Activated CD4-positive, alpha-beta T cell treated with anti-CD3 and anti-CD28 coated beads for 48 hours (primary cell): ENCODE data around the gene PIEZO1.
A peak's percentile ranks its signal among the peaks of the same experiment; 100 is the strongest.

ENCODE experiments used
- DNase-seq: peaks from one replicate; pipeline ENCODE4 v3.0.0-alpha.2; 2020

The PIEZO1 gene

DNA sequence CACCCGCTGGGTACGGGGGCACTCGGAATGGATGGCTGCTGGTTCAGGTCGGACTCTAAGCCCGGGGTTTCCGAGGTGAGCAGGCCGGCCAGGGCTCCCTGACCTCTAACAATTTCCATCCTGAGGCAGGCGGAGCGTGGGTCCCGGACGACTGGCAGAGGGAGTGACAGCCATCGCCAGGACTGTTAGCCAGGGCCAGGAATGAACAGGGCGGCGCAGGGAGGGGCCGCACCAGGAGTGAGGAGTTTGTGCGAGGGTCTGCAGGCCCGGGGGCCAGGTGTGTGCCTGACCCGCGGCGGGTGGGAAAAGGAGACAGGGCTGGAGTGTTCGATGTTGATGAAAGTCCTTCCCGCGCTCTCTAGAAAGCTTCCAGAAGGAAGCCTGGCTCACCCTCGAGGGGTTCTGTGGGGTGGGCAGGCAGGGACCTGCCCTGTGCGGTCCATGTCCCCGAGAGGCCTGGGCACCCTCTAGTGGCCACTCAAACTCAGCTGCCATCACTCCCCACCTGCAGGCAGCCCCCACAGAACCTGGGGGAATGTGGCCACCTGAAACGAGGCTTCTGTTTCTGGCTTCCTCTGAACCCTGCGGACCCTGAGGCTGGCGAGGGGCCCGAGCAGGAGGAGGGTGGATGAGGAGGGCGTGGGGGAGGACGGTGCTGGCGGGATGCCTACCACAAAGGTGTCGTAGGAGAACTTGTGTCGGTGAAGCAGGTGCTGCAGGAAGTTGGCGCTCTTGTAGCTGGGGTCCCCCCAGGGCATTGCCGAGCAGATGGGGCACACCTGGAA lies 87.0 kb downstream of the PIEZO1 start:
- DNase-seq: no peak

DNA sequence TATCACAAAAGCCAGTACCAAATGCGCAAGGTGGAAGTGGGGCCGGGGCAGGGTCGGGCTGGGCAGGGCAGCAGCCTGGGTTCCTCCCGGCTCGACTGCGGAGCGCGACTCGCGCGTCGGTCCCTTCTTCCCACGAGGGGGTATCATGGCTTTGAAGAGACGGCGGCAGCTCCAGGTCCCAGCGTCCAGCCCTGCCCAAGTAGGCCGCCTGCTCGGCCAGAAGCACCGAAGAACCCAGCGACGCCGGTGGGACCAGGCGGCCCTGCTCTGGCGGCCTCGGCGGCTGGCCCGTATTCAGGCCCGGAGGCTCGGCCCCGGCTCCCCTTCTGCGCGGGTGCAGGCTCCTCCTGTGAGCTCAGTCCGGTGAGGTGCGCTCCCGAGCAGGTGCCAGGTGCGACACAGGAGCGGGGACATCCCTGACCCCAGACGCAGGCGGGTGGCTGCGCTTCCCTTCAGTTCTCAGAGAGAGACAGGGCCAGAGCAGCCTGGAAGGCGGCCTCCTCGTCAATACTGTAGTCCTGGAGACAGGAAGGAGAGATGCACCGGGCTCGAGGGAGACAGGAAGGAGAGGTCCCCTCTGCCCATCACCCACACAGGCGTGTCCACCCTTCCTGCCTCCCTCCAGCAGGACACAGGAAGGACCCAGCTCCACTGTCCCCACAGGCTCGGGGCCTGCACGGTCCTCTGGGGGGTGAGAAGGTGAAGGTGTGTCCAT lies 87.7 kb downstream of the PIEZO1 start:
- no peak for DNase-seq

DNA sequence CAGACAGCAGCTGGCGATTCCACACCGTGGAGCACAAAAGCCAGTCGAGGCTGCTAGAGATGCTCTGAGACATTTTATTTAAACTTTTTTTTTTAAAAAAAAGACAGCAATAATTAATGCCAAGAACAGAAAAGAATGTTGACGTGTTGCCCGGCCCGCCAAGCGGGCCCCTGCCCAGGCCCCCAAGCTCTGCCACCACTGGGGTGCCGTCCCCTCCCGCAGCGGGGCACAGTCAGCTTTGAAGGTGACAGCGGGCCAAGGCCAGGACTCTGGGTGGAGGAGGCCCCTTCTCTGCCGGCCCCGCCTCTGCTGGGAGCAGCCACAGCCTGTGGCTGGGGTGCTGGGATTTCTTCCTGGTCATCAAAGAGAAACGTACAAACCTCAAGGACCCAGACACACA lies 88.6 kb downstream of the PIEZO1 start:
- no peak for DNase-seq

DNA sequence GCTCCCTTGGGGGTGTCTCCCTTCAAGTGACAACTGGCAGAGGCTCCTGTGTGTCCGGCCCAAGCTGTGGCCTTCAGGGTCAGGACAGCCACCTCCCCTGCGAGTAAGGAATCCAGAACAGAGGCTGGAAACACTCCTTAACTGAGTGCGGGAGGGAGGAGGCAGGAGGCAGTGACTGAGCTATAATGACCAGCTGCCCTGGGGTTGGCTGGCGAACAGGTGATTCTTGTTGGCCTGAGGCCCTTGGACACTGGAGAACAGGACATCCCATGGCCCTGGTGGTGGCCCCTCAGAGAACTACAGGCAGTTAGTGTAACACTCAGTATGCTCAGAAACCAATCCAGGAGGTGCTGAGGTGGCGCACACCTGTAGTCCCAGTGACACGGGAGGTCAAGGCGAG lies 89.3 kb downstream of the PIEZO1 start:
- DNase-seq: no peak

DNA sequence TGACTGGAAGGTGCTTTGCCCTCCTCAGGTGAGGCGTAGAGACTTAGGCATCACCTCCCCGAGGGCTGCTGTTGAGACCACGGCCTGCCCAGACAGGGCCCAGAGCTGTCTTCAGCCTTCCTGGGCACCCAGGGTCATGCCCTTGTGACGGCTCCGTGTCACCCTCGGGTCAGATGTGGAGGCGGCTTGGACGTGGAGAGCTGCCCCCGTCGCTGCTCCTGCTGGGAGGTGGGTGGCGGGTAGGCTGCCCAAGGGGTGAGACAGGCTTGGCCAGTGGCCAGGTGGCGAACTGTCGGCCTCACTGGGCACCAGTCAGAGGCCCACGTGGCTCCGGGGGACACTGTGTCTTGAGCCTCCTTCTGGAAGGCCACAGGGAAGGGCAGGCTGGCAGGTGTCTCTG lies 89.8 kb downstream of the PIEZO1 start:
- DNase-seq: no peak

DNA sequence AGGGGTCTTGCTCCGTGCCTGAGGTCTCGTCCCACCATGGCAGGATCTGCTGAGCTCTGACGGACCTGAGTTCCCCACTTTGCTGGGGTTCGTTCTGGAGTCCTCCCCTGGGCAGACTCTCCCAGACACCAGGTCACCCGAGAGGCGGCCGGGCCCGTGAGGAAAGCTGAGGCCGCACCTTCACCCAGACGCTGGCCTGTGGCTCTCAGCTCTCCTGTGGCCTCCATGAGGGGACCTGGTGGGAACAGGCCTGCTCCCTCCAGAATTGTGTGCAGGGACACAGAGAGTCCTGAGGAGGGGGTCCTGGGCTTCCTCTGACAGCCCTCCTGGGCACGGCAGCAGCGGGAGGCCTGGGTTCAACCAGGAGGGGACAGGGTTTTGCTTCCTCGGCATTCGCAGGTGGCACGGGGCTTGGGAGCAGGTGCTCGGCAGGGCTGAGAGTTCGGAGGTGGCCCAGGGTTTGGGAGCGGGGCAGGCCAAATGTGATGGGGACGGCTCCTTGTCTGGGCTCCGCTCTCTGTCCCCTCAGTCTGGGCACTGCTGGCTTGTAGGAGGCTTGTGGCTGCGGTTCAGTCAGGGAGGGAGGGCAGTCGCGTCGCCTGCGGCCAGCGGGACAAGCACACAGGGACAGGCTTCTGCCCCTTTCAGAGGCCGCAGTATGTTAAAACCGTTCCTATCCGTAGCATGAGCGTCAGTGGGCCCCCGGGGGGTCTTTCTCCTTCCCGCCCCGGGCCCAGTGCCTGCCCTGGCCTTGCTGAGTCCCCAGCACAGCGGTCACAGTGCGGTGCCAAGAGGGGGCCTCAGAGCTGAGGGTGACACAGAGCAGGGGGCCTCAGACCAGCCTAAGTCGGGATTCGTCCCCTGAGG lies 90.6 kb downstream of the PIEZO1 start:
- no peak for DNase-seq

DNA sequence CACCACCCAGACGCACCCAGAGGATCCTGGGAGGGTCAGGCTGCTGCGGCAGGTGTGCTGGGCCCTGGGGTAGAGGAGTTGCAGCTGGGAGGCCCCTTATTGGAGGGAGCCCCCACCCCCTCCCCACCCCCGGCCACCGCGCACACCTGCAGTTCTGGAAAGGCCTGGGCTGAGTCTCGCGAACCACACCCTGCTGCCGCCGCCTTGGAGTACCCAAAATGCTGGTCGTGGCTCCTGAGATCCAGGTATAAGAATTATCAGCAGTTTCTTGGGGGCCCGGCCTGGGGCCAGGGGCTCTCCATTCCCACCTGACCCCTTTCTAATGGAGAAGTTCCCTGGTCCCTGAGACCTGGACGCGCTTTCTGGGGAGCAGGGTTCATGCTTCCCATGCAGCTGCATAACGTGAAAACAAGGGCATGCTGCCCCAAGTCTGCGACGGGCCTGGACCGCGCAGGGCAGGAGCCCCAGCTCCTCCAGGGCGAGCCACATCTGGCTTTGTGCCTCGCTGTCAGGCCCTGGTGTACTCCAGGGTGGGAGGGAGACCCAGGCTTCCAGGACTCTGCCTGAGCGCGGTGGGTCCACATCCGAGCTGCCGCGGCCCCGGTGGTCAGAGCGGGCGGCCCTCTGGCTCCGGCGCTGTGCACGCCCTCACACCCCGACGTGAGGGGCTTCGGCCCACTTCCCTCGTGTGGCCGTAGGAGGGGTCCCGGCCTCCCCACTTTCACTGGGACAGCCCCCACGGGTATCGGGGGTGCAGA lies 91.4 kb downstream of the PIEZO1 start:
- DNase-seq: no peak

DNA sequence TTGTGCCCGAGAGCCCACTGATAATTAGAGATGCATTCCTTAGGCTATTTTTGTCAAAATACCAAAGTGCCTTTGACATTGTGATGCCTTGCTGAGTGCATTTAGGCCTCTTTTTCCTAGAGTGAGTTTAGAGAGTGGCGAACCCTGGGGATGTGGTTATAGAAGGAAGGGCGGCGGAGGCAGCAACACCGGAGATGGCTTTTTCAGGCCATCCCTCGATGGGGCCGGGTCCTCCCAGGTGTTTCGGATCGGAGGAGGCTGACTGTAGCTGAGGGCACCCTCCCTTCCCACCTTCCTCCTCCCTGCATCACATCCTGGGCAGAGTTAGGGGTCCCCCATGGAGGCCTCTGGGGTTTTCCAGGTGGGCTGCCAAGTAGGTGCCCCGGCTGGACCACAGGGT lies 92.2 kb downstream of the PIEZO1 start:
- DNase-seq: no peak

DNA sequence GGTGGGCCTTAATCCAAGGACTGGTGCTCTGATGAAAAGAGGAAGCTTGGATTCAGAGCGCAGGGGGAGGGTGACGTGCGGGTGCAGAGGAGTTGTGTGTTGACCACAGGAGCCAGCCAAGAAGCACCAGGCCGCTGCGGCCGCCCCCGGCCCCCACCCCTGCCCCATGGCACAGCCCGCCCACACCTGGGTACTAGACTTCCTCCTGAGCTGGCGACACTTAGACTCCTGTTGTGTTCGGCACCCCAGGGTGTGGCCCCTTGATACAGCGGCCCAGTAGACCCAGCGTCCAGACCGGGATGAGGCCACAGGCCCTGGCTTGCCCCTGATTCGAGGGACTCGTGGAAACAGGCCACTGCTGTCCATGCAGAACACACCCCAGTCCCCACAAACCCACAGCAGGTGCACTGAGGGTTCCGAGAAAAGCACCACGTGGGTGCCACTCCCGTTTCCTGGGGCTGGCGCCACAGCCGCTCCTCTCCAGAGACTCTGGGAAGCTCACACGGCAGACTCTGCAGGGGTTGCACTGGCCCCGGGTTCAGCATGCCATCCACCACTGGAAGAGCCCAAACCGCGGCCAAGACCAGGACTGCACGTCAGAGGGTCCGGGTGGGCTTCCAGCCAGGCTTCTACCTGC lies 93.0 kb downstream of the PIEZO1 start:
- DNase-seq: no peak

DNA sequence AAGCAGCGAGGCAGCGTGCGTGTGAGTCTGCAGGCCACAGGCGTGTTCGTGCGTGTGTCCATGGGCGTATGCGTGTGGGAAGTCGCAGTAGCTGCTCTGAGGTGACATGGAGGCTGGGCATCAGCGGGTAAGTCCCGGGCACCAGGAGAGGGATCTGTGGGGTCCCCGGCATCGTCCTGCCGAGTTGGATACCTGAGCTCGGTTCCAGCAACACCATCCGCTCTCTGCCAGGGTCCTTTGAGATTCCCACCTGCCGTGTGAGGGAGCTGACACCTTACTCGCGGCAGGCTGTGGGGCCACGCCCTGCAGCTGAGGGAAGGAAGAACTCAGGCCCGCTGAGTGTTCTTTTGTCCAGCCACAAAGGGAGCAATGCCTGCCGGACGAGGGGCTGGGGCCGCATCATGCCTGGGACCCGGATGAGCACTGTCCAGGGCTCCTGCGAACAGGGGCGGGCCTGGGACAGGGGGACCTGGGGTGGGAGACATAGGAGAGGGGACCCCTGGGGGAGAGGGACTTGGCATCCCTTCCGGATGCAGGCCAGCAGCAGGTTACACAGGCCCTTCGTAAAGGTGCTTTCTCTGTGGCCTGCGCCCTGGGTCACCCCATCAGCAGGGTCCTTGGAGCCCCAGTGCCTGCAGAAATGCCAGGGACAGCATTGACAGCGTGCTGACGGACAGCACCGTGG lies 93.7 kb downstream of the PIEZO1 start:
- DNase-seq: no peak

DNA sequence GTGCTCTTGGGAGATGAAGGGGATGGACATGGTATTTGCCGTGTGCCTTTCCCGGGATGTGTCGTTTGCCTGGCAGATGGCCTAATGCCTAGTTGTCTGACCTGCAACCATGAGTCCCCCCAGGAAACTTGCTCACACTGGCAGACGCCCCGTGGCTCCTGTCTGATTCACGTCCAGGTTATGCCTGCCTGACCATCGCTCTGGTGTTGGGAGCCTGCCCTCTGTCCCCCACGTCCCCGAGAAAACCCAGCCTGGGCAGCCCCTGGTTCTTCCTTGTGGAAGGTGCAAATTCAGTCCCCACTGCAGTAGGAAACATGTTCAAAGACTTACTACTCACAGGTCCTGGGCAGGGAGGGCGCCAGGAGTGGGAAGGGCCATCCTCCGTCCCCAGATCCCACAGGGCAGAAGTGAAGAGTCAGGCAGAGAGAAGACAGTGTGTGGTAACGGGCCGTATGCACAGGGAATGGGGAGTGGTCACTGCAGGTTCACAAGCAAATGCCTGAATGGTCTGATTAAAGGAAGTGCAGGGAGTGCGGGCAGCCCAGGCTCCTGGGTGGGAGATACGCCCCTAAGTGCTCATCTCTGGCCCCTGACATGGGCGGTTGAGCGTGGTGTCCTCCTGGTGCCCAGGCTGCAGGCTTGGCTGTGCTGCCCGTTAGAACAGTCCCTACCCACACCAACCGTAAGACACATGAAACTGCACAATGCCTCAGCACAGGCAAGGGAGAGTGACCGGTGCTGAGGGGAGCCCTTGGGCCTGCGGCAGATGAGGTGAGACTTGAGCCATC lies 94.5 kb downstream of the PIEZO1 start:
- DNase-seq: no peak

DNA sequence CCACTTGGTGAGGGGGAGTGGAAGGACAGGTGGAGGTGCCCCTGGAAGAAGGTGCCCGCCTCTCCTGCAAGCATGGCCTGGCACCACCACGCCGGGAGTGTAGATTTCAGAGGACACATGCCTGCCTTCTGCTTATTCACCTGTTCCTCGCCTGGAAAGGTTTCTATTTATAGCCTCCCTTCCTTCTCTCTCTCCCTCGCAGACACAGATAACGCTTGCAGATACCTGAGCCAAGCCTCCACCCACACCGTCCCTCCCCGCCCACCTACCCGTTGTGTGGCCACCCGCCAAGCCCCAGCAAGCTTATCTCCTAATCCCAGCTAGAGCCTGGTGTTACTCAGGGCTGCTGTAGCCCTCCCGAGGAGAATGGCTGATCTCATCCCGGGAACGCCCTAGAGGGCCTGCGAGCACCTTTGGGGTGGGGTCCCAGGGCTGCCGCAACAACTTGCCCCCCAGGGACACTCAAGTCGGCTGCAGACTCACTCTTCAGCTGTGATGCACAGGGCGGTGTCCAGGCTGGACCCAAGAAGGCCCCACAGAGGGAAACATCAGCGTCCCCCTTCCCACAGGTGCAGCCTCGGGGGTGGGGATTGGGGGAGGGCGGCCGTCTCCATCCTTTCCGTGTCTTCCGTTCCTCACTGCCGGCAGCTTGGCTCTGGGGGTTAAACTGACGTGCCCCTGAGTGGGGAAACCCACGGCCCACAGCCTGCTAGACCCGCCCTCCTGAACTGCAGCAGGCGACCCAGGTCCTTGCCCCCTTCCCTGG lies 96.8 kb downstream of the PIEZO1 start:
- DNase-seq: no peak

DNA sequence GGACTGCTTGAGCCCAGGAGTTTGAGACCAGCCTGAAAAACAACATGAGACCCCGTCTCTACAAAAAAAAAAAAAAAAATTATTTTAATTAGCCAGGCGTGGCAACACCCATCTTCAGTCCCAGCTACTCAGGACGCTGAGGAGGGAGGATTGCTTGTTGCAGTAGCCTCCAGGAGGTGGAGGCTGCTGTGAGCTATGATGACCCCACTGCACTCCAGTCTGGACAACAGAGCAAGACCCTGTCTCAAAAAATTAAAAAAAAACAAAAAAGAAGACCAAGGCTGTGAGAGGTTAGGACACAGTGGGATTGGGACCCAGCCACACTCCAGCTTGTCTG lies 97.4 kb downstream of the PIEZO1 start:
- DNase-seq: no peak

DNA sequence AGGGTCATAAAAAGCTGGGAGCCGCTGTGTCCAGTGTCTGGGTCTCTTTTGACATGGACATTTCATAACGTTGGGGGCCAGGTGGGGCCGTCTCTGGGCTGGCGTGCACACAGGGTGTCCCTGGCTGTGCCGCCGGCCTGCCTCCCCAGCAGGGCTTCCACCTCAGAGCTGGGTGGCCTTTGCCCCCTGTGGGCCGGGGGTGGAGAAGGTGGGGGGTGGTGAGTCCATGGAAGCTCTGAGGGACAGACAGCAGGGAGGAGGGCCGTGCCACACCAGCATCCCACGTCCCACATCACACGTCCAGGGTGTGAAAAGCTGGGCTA lies 97.8 kb downstream of the PIEZO1 start:
- no peak for DNase-seq

DNA sequence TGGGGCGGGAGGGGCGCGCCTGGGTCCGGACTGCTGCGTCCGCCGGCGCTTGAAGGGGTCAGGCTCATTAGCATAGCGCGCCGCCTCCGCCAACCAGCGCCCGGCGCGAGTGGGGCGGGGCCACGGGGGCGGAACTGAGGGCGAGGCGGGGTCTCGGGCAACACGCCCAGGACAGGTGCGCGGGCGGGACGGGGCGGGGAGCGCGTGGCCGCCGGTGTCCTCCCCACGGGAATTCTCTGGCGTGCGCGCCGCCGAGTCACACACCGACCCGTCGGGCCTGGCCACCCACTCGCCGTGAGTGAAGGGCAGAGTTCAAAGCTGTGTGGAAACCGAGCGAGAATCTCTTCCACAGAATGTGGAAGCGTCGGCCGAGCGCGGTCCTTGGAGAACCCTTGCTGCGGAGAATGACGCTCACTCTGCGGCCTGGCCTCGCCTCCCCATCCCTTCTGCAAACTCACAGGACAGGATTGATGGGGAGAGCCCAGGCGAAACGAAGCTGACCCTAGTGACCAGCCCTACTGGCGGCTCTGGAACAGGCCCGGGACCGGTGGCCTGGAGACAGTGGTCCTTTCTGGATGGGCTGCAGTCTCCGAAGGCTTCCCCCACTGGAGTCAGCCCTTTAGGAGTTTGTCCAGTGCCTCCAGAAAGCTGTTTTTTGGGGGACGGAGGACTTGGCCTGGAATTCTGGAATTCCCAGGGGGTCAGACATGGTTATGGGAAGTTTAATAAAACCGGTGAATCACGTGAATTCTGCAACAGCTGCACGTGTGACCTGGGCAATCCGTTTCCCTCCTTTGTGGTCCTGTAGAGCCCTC lies 98.4 kb downstream of the PIEZO1 start, which contains the start of gene SNAI3:
Gene SNAI3, minus strand, starts transcription at position 69 of the 815 bp plus-strand sequence. CDS start 101 bp downstream, outside the sequence.
- DNase-seq: peak; percentile 90

DNA sequence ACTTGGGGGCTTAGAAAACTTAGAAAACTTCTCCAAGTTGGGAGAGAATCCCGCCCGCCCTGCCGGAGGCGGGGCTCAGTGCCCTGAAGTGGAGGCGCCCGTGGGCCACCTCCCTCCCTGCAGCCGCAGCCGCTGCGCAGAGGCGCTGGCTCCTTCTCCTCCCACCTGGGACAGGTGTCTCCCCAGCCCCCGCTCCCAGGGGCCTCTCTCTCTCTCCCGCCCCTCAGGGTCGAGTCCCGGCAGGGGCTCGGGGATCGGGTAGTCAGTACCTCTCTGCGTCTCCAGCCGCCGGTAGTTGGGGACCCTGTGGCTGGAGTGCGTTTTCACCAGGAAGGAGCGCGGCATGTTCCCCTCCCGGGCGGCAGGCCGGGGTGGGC lies 99.0 kb downstream of the PIEZO1 start:
- DNase-seq: peak; percentile 52

DNA sequence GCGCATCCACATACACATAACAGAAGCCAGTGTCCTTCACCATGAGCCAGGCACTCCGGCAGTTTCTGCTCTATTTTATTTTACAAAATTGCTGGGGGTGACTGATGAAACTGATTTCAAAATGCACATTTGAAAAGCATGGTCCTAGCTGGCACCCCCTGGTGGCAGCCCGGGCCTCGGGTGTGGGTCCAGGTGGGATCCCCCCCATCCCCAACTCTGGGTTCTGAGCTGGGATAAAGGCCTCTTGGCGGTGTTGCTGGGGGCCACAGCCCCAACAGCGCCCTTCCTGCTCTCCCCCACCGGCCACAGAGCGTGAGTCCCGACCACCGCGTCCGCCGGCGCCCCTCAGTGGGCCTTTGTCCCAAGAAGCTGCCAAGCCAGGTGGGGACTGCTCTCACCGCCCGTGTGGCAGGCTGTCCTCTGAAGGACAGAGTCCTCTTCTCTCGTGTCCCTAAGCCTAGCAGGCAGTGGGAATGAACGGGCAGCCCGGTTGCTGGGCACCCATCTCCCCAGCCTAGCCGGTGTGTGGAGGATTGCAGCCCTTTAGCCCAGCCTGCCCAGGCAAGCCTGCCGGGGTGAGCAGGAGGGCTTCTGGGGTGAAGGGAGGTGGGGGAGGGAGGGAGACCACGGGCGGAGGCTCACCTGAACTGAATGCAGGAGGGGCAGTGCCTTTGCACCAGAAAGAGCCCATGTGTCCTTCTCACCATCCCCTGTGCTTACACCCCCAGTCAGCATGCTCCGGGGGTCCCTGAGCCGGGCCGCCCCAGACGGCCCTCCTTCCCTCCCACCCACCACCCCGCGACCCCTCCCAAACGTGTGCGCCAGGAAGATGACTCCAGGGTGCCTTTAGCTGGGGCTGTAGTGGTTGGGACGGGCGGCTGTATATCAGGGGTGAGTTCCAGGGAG lies 99.6 kb downstream of the PIEZO1 start:
- DNase-seq: peak; percentile 84

DNA sequence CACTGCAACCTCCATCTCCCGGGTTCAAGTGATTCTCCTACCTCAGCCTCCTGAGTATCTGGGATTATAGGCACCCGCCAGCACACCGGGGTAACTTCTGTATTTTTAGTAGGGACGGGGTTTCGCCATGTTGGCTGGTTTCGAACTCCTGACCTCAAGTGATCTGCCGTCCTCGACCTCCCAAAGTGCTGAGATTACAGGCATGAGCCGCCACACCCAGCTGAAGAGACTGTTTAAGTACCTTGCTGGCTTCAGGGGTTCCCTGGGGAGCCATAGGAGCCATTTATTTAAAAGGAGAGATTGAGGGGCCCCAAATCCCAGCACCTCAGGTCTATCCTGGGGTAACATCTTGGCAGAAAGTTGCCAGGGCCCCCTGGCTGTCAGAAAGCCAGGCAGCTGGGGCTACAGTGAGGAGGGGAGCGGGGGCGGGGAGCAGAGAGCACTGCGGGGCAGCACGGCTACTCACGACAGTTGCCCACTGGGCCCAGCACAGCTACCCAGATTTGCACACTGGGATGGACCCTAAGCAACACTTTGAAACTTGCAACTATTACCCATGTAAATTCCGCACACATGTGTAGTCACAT lies 100.4 kb downstream of the PIEZO1 start:
- DNase-seq: no peak
